Ascending aorta (tissue), 2 donors: Measurements from ENCODE around the gene TMEM135. TPM values are rescaled to one million over a fixed set of nuclear protein-coding genes. Genes with fewer than 3 reads are reported as not detected.

Experiments used
- DNase-seq, 2 donors: peaks; one replicate each; pipeline ENCODE4 v3.0.0-alpha.2; 2019; ENCODE audit warnings: low spot score in 2 of 2
- H3K27ac ChIP-seq, 2 donors: fragments of 200-600 bp; sonication (generic); one replicate each; pipeline ENCODE4 v1.5.1; 2016 to 2017; ENCODE audit warnings: mild to moderate bottlenecking in 1 of 2
- H3K27me3 ChIP-seq: fragments of 200-600 bp; sonication (generic); one replicate; pipeline ENCODE4 v1.5.1; 2017
- H3K36me3 ChIP-seq, 2 donors: fragments of 200-600 bp; sonication (generic); one replicate each; pipeline ENCODE4 v1.5.1; 2016
- H3K4me1 ChIP-seq, 2 donors: fragments of 200-600 bp; sonication (generic); one replicate each; pipeline ENCODE4 v1.5.1; 2016 to 2017; ENCODE audit warnings: mild to moderate bottlenecking in 1 of 2
- H3K4me3 ChIP-seq, 2 donors: fragments of 200-600 bp; sonication (generic); one replicate each; pipeline ENCODE4 v1.5.1; 2016 to 2017; ENCODE audit warnings: mild to moderate bottlenecking in 1 of 2
- H3K9me3 ChIP-seq, 2 donors: fragments of 200-600 bp; sonication (generic); one replicate each; pipeline ENCODE4 v1.5.1; 2016
- CTCF ChIP-seq, 3 experiments: fragments of 200-600 bp in 2 of 3; fragments of 450-650 bp in 1 of 3; sonication (generic) in 2 of 3; IDR thresholded peaks; one replicate each; pipeline ENCODE4 v1.5.1; 2016 to 2019; ENCODE audit warnings: antibody characterized with exemption in 3 of 3, mild to moderate bottlenecking in 1 of 3, moderate library complexity in 1 of 3
- intact Hi-C: fragments of 100-400 bp; cut with DNase I; formaldehyde crosslinking; loops from one replicate; pipeline ENCODE4 v1.15.1; 2023
- total RNA-seq: library from RNA; depleted of rRNA; stranded (reverse); fragments of >200 nt; gene quantifications from one replicate; pipeline ENCODE4 v1.1.0, GENCODE V29; 2016

Gene TMEM135
- total RNA-seq, 1 donor from 2014 or later = 18.4 TPM

- TF ChIP-seq CTCF (IDR thresholded peaks at IDR 0.05) = no peak
- Histone ChIP-seq H3K27ac (no peak overlapping the region), H3K36me3 (no peaks in the 10 kb centered on the region), H3K4me3 (no peak overlapping the region), H3K27me3 (no peaks in the 10 kb centered on the region), H3K9me3 (no peaks in the 10 kb centered on the region), H3K4me1 (no peaks in the 10 kb centered on the region)
- no peak for DNase-seq
- intact Hi-C loops = no loop called here
These were observed 334.3 kb downstream of the TMEM135 start for GRCh38 chr11:87372065-87372464.

Other genes with a start within 250 kb of the TMEM135 start
- gene PRSS23, start 237.4 kb upstream of the TMEM135 start, total RNA-seq = 184 TPM
- 124 TPM for gene FZD4, start 82.5 kb upstream of the TMEM135 start, total RNA-seq